ENCODE data around the gene BRIX1.

Gene BRIX1

GRCh38 chr5:34915139-34915855, at the start of gene BRIX1, which contains the start of gene RAD1:
Gene BRIX1, plus strand, starts transcription at chr5:34915711. Its CDS starts 28 bp downstream, at chr5:34915739.
Gene RAD1, minus strand, starts transcription at chr5:34915504. Its CDS starts 612 bp downstream, at chr5:34914892.
- peaks cover 67% of the 10 kb centered on the region for H3K36me3 ChIP-seq

GRCh38 chr5:34866989-34867471, 48.5 kb upstream of the BRIX1 start:
- H3K36me3 ChIP-seq: no peaks in the 10 kb centered on the region
- H3K27ac ChIP-seq: no peak overlapping the region
- H3K27me3 ChIP-seq (ENCODE audit: insufficient read depth, low read depth, severe bottlenecking): no peaks in the 10 kb centered on the region
- no peak overlapping the region for H3K4me3 ChIP-seq (ENCODE audit: low read depth, low read length)
- H3K9me3 ChIP-seq (ENCODE audit: severe bottlenecking): no peaks in the 10 kb centered on the region
- no peak for DNase-seq
- TF ChIP-seq CTCF (IDR thresholded peaks at IDR 0.05; ENCODE audit: low read depth, low read length): no peak

More at GRCh38 chr5:34915139-34915855, at the start of gene BRIX1, which contains the start of gene RAD1:
- Histone ChIP-seq H3K27me3 (ENCODE audit: insufficient read depth, low read depth, severe bottlenecking) (no peaks in the 10 kb centered on the region), H3K9me3 (ENCODE audit: severe bottlenecking) (no peaks in the 10 kb centered on the region), H3K4me3 (ENCODE audit: low read depth, low read length) (peak within 1 kb of the TSS; percentile 98), H3K27ac (peak within 1 kb of the TSS; percentile 97)
- DNase-seq: peak; percentile 98
- TF ChIP-seq CTCF (IDR thresholded peaks at IDR 0.05; ENCODE audit: low read depth, low read length): no peak

GRCh38 chr5:34867660-34868059, 47.9 kb upstream of the BRIX1 start:
- Histone ChIP-seq H3K4me3 (ENCODE audit: low read depth, low read length) (no peak overlapping the region), H3K27ac (no peak overlapping the region), H3K27me3 (ENCODE audit: insufficient read depth, low read depth, severe bottlenecking) (no peaks in the 10 kb centered on the region), H3K36me3 (no peaks in the 10 kb centered on the region), H3K9me3 (ENCODE audit: severe bottlenecking) (no peaks in the 10 kb centered on the region)
- DNase-seq: no peak
- no peak for TF ChIP-seq CTCF (IDR thresholded peaks at IDR 0.05; ENCODE audit: low read depth, low read length)

GRCh38 chr5:34868791-34869190, 46.7 kb upstream of the BRIX1 start:
- no peak for DNase-seq
- H3K9me3 ChIP-seq (ENCODE audit: severe bottlenecking): no peaks in the 10 kb centered on the region
- no peak for TF ChIP-seq CTCF (IDR thresholded peaks at IDR 0.05; ENCODE audit: low read depth, low read length)
- H3K27ac ChIP-seq: no peak overlapping the region
- H3K4me3 ChIP-seq (ENCODE audit: low read depth, low read length): no peak overlapping the region
- H3K36me3 ChIP-seq: no peaks in the 10 kb centered on the region
- H3K27me3 ChIP-seq (ENCODE audit: insufficient read depth, low read depth, severe bottlenecking): no peaks in the 10 kb centered on the region

- no peak overlapping the region for H3K4me3 ChIP-seq (ENCODE audit: low read depth, low read length)
- DNase-seq: no peak
- no peaks in the 10 kb centered on the region for H3K27me3 ChIP-seq (ENCODE audit: insufficient read depth, low read depth, severe bottlenecking)
- H3K9me3 ChIP-seq (ENCODE audit: severe bottlenecking): no peaks in the 10 kb centered on the region
- TF ChIP-seq CTCF (IDR thresholded peaks at IDR 0.05; ENCODE audit: low read depth, low read length): no peak
- no peak overlapping the region for H3K27ac ChIP-seq
- no peaks in the 10 kb centered on the region for H3K36me3 ChIP-seq
These were observed 46.3 kb upstream of the BRIX1 start for GRCh38 chr5:34869256-34869655.

Data from WERI-Rb-1 (cell line).